Measurements from ENCODE around the gene RAD23A.

Gene RAD23A

GRCh38 chr19:12993562-12993961 is 47.9 kb downstream of the RAD23A start:
- peaks cover 11% of the 10 kb centered on the region for H3K4me1 Mint-ChIP-seq
- H3K27ac Mint-ChIP-seq = no peak overlapping the region
- no peak overlapping the region for H3K4me3 Mint-ChIP-seq

GRCh38 chr19:12994701-12995595 is 49.3 kb downstream of the RAD23A start, which contains the start of gene NFIX:
Gene NFIX, plus strand, starts transcription at chr19:12995475. Its CDS starts 363 bp downstream, at chr19:12995838.
- Mint-ChIP-seq H3K27ac (peak within 1 kb of the TSS; percentile 86), H3K4me1 (peaks cover 11% of the 10 kb centered on the region), H3K4me3 (peak within 1 kb of the TSS; percentile 88), H3K36me3 (no peaks in the 10 kb centered on the region), H3K27me3 (peaks cover 20% of the 10 kb centered on the region), H3K9me3 (no peaks in the 10 kb centered on the region)
- DNase-seq (ENCODE audit: low spot score in 2 of 2) = peak in 1 of 2 donors; percentile 38
- ATAC-seq (ENCODE audit: low read depth) = peak; percentile 65

More at GRCh38 chr19:12993562-12993961, 47.9 kb downstream of the RAD23A start:
- DNase-seq (ENCODE audit: low spot score in 2 of 2) = no peak
- Mint-ChIP-seq H3K27me3 (peaks cover 17% of the 10 kb centered on the region), H3K9me3 (no peaks in the 10 kb centered on the region), H3K36me3 (no peaks in the 10 kb centered on the region)
- no peak for ATAC-seq (ENCODE audit: low read depth)

DNA sequence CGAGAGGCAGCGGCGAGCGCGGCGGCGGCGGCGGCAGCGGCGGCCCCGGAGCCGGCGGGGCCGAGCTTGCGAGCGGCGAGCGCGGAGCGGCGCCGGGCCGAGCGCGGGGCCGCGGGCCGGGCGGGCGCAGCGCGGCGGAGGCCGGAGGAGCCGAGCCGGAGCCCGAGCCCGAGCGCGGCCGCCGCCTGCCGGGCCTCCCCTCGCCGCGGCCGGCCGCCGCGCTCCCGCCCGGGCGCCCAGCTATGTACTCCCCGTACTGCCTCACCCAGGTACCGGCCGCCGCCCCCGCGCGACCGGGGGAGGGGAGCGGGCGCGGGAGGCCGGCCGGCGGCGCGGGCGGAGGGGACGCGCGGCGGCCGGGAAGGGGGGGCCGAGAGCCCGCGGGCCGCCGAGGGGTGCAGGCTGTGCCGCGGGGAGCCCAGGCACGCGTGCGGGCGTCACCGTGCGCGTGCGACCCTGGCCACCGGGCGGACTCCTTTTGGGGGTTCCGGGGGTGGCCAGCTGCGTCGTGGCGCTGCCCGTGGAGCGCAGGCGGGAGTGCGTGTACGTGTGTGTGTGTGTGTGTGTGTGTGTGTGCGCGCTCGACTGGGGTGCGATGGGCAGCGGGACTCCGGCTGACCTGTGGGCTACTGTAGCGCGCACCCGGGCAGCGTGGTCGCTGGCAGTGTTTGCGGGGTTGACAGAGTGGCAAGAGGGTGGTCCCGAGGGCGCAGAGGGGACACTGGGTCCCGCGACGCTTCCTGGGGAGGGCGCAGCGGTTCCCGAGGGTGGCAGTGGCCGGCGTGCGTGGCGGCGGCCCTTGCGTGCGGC is 50.1 kb downstream of the RAD23A start:
- H3K9me3 Mint-ChIP-seq = no peaks in the 10 kb centered on the region
- peak overlapping the region; percentile 71 for H3K4me3 Mint-ChIP-seq
- peaks cover 23% of the 10 kb centered on the region for H3K27me3 Mint-ChIP-seq

DNA sequence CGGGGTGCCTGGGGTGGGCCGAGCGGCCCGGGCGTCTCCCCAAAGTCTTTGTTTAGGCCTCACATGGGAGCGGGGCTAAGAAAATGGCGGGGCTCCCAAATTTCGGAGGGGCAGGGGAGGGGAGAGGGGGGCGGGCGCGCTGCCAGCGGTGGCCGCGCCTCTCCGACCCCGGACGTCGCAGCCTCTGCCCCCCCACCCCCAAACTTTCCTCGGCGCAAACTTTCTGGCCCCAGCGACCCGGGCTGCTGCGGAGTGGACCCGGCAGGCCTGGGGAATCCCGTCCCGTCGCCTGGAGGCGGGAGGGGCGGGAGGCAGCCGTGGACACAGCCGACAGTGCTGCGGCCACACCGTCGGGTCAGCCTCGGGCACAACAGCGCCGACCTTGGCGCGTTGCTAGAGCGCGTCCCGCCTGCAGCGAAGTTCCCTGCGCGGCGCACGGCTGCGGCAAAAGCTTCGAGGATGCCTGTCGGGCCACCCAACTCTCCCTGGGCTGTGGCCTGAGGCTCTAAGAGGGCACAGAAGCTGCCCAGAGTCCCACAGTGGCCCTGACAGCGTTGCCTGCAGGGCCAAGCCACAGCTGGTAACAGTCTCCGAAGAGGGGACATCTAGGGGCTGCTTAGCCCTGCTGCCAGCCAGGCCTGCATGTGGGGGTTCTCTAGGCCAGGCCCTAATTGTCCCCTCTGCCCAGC is 50.9 kb downstream of the RAD23A start:
- Mint-ChIP-seq H3K36me3 (no peaks in the 10 kb centered on the region), H3K27ac (no peak overlapping the region), H3K27me3 (peaks cover 18% of the 10 kb centered on the region), H3K4me1 (peaks cover 14% of the 10 kb centered on the region), H3K4me3 (peak overlapping the region; percentile 59), H3K9me3 (no peaks in the 10 kb centered on the region)
- ATAC-seq (ENCODE audit: low read depth) (no peak), DNase-seq (ENCODE audit: low spot score in 2 of 2) (no peak)

More for the DNA sequence above, 50.1 kb downstream of the RAD23A start:
- ATAC-seq (ENCODE audit: low read depth) (peak; percentile 8), DNase-seq (ENCODE audit: low spot score in 2 of 2) (no peak)
- peaks cover 14% of the 10 kb centered on the region for H3K4me1 Mint-ChIP-seq
- no peaks in the 10 kb centered on the region for H3K36me3 Mint-ChIP-seq
- no peak overlapping the region for H3K27ac Mint-ChIP-seq

- ATAC-seq (ENCODE audit: low read depth) (no peak), DNase-seq (ENCODE audit: low spot score in 2 of 2) (no peak)
- Mint-ChIP-seq H3K9me3 (no peaks in the 10 kb centered on the region), H3K27ac (no peak overlapping the region), H3K27me3 (peaks cover 20% of the 10 kb centered on the region), H3K4me3 (peak overlapping the region; percentile 59), H3K36me3 (no peaks in the 10 kb centered on the region), H3K4me1 (peaks cover 14% of the 10 kb centered on the region)
Measured at GRCh38 chr19:12997179-12997966, 51.7 kb downstream of the RAD23A start.

GRCh38 chr19:12997967-12998940 is 52.6 kb downstream of the RAD23A start:
- Mint-ChIP-seq H3K4me3 (peak overlapping the region; percentile 55), H3K27ac (no peak overlapping the region)
- no peak for ATAC-seq (ENCODE audit: low read depth)

GRCh38 chr19:13001166-13001501 is 55.5 kb downstream of the RAD23A start:
- H3K4me1 Mint-ChIP-seq = peaks cover 2% of the 10 kb centered on the region
- no peaks in the 10 kb centered on the region for H3K36me3 Mint-ChIP-seq
- ATAC-seq (ENCODE audit: low read depth) (no peak), DNase-seq (ENCODE audit: low spot score in 2 of 2) (no peak)
- no peaks in the 10 kb centered on the region for H3K9me3 Mint-ChIP-seq
- H3K4me3 Mint-ChIP-seq = no peak overlapping the region
- H3K27me3 Mint-ChIP-seq = peaks cover 20% of the 10 kb centered on the region
- H3K27ac Mint-ChIP-seq = no peak overlapping the region

More at GRCh38 chr19:12997967-12998940, 52.6 kb downstream of the RAD23A start:
- DNase-seq (ENCODE audit: low spot score in 2 of 2) = no peak
- peaks cover 22% of the 10 kb centered on the region for H3K27me3 Mint-ChIP-seq
- H3K4me1 Mint-ChIP-seq = peaks cover 14% of the 10 kb centered on the region
- H3K36me3 Mint-ChIP-seq = no peaks in the 10 kb centered on the region
- H3K9me3 Mint-ChIP-seq = no peaks in the 10 kb centered on the region

DNA sequence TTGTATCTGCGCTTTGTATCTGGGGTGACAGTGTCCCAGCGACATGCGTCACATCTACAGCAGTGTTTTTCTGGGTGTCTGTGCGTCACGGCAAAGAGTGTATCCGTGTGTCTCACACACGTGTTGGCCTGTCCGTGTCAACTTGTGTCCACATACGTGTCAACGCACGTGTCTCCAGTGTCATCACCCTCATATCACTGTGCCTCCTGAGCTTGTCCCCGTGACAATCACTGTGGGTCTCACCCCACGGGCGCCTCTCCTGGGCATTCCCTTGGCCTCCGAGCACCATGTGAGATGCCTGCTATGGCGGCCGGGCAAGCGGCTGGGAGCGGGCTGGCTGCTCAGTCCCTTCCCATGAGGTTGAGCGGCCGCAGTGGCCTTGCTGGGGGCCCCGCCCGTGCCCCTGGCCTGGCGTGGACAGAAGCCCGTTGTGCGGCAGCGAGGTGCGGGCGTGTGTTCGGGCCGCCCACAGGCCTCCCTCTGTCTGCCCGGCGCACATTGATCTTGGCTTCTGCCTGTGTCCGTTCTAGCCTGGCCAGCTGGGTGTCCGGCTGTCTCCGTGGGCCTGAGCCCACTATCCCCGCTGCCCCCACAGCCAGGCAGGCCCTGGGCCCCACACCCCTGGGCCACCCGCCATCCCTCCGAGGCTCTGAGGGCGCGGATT is 56.0 kb downstream of the RAD23A start:
- no peak for DNase-seq (ENCODE audit: low spot score in 2 of 2)
- H3K4me3 Mint-ChIP-seq = no peak overlapping the region
- no peaks in the 10 kb centered on the region for H3K9me3 Mint-ChIP-seq
- peaks cover 20% of the 10 kb centered on the region for H3K27me3 Mint-ChIP-seq
- no peaks in the 10 kb centered on the region for H3K36me3 Mint-ChIP-seq
- H3K27ac Mint-ChIP-seq = no peak overlapping the region
- no peak for ATAC-seq (ENCODE audit: low read depth)
- H3K4me1 Mint-ChIP-seq = peaks cover 2% of the 10 kb centered on the region

GRCh38 chr19:13002166-13002898 is 56.7 kb downstream of the RAD23A start:
- no peak for DNase-seq (ENCODE audit: low spot score in 2 of 2)
- no peak overlapping the region for H3K27ac Mint-ChIP-seq
- no peaks in the 10 kb centered on the region for H3K36me3 Mint-ChIP-seq
- H3K4me1 Mint-ChIP-seq = peaks cover 2% of the 10 kb centered on the region
- peaks cover 20% of the 10 kb centered on the region for H3K27me3 Mint-ChIP-seq
- no peaks in the 10 kb centered on the region for H3K9me3 Mint-ChIP-seq
- H3K4me3 Mint-ChIP-seq = no peak overlapping the region
- no peak for ATAC-seq (ENCODE audit: low read depth)

DNA sequence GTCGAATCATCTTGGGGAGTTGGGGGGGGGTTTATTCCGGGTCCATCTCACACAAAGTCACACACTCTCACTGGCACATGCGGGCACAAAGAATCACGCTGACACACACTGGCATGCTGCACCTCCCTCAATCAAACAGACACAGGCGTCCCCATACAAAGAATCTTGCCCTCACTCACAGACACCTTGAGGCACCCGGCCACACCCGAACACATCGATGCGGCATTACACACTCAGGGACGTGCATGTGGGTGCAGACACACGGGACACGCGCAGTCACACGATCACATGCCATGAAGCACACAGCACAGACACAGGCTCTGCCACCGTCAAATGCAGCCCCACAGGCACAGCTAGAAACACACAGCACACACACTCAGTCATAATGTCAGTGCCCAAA is 57.4 kb downstream of the RAD23A start:
- Mint-ChIP-seq H3K9me3 (no peaks in the 10 kb centered on the region), H3K27ac (no peak overlapping the region), H3K36me3 (no peaks in the 10 kb centered on the region), H3K4me3 (no peak overlapping the region), H3K4me1 (peaks cover 2% of the 10 kb centered on the region), H3K27me3 (peaks cover 20% of the 10 kb centered on the region)
- ATAC-seq (ENCODE audit: low read depth) (no peak), DNase-seq (ENCODE audit: low spot score in 2 of 2) (no peak)

All from memory B cell (primary cell).